Measurements from ENCODE around the gene ACSM3. TPM values are rescaled to one million over a fixed set of nuclear protein-coding genes. Genes with fewer than 3 reads are reported as not detected.
"Not testable (repeated sequence)": the region's sequence is repeated elsewhere in the genome, so short reads cannot be mapped to it uniquely, and the experiment has no call there.

The ACSM3 gene
- total RNA-seq, result 0.47 TPM

GRCh38 chr16:20763461-20764232, at the start of gene ACSM3:
TSS of gene ACSM3 (plus strand) at chr16:20764014. CDS start at chr16:20770035, 6,021 bp downstream.
- DNase-seq, result no peak

- DNase-seq, result not testable (repeated sequence)
These were observed 46.1 kb upstream of the ACSM3 start for GRCh38 chr16:20717718-20718117.

- no peak for DNase-seq
These were observed 43.6 kb upstream of the ACSM3 start for GRCh38 chr16:20720251-20720650.

- no peak for DNase-seq
These were observed 37.2 kb upstream of the ACSM3 start for GRCh38 chr16:20726661-20727060.

- DNase-seq, result no peak
These were observed 36.6 kb upstream of the ACSM3 start for GRCh38 chr16:20727181-20727580.

- DNase-seq, result no peak
These were observed 34.7 kb upstream of the ACSM3 start for GRCh38 chr16:20729141-20729540.

GRCh38 chr16:20734056-20734455, 29.8 kb upstream of the ACSM3 start:
- DNase-seq, result no peak

- no peak for DNase-seq
These were observed 29.0 kb upstream of the ACSM3 start for GRCh38 chr16:20734782-20735181.

GRCh38 chr16:20735490-20735889, 28.3 kb upstream of the ACSM3 start:
- no peak for DNase-seq

GRCh38 chr16:20740007-20740883, 23.6 kb upstream of the ACSM3 start:
- no peak for DNase-seq

GRCh38 chr16:20740901-20741521, 22.8 kb upstream of the ACSM3 start:
- DNase-seq, result peak; percentile 79

- DNase-seq, result peak; percentile 92
These were observed 22.1 kb upstream of the ACSM3 start, which contains the start of gene THUMPD1 for GRCh38 chr16:20741554-20742285. TSS of gene THUMPD1 (minus strand) at chr16:20741818. CDS start at chr16:20741739, 79 bp downstream.

GRCh38 chr16:20743591-20743990, 20.2 kb upstream of the ACSM3 start:
- DNase-seq, result no peak

GRCh38 chr16:20744922-20745440, 18.8 kb upstream of the ACSM3 start:
- no peak for DNase-seq

GRCh38 chr16:20746461-20746860, 17.4 kb upstream of the ACSM3 start:
- DNase-seq, result no peak

GRCh38 chr16:20747030-20747816, 16.6 kb upstream of the ACSM3 start:
- no peak for DNase-seq

GRCh38 chr16:20749474-20749873, 14.3 kb upstream of the ACSM3 start:
- no peak for DNase-seq

GRCh38 chr16:20750558-20750957, 13.3 kb upstream of the ACSM3 start:
- DNase-seq, result no peak

GRCh38 chr16:20753727-20754126, 10.1 kb upstream of the ACSM3 start:
- no peak for DNase-seq

- no peak for DNase-seq
These were observed 8.6 kb upstream of the ACSM3 start for GRCh38 chr16:20755238-20755637.

GRCh38 chr16:20755799-20756198, 8.0 kb upstream of the ACSM3 start:
- DNase-seq, result not testable (repeated sequence)

Measured in occipital lobe (tissue), 2 donors.